GM19467 (cell line): Measurements from ENCODE around the gene DPH6.
"Not testable (repeated sequence)": the region's sequence is repeated elsewhere in the genome, so short reads cannot be mapped to it uniquely, and the experiment has no call there.

ENCODE experiments used
- ATAC-seq: cut with Tn5 transposase; IDR thresholded peaks from one replicate; pipeline ENCODE4 v1.9.1; 2021; ENCODE audit warnings: mild to moderate bottlenecking, moderate library complexity; ENCODE audit not compliant: unreplicated experiment

Gene DPH6

GRCh38 chr15:35441279-35441678 lies 104.7 kb downstream of the DPH6 start:
- ATAC-seq = not testable (repeated sequence)

- ATAC-seq = no peak
Measured at GRCh38 chr15:35440265-35440664, 105.7 kb downstream of the DPH6 start.

GRCh38 chr15:35439291-35439690 lies 106.7 kb downstream of the DPH6 start:
- no peak for ATAC-seq

- ATAC-seq = no peak
Measured at GRCh38 chr15:35437157-35437556, 108.8 kb downstream of the DPH6 start.

GRCh38 chr15:35436422-35436821 lies 109.5 kb downstream of the DPH6 start:
- no peak for ATAC-seq

GRCh38 chr15:35431281-35431680 lies 114.7 kb downstream of the DPH6 start:
- ATAC-seq = no peak

GRCh38 chr15:35430301-35430700 lies 115.7 kb downstream of the DPH6 start:
- no peak for ATAC-seq

GRCh38 chr15:35427496-35427895 lies 118.5 kb downstream of the DPH6 start:
- no peak for ATAC-seq

- no peak for ATAC-seq
Measured at GRCh38 chr15:35427091-35427490, 118.9 kb downstream of the DPH6 start.

- no peak for ATAC-seq
Measured at GRCh38 chr15:35410775-35411174, 135.2 kb downstream of the DPH6 start.

GRCh38 chr15:35399901-35400300 lies 146.1 kb downstream of the DPH6 start:
- no peak for ATAC-seq

- no peak for ATAC-seq
Measured at GRCh38 chr15:35397027-35397426, 148.9 kb downstream of the DPH6 start.

- ATAC-seq = no peak
Measured at GRCh38 chr15:35394416-35394815, 151.5 kb downstream of the DPH6 start.

GRCh38 chr15:35393398-35393797 lies 152.6 kb downstream of the DPH6 start:
- ATAC-seq = no peak

- not testable (repeated sequence) for ATAC-seq
Measured at GRCh38 chr15:35391408-35391984, 154.5 kb downstream of the DPH6 start.

- ATAC-seq = no peak
Measured at GRCh38 chr15:35383506-35383905, 162.5 kb downstream of the DPH6 start.

GRCh38 chr15:35381328-35381727 lies 164.6 kb downstream of the DPH6 start:
- ATAC-seq = no peak

- no peak for ATAC-seq
Measured at GRCh38 chr15:35379972-35380371, 166.0 kb downstream of the DPH6 start.

GRCh38 chr15:35378454-35378853 lies 167.5 kb downstream of the DPH6 start:
- ATAC-seq = not testable (repeated sequence)

- no peak for ATAC-seq
Measured at GRCh38 chr15:35376707-35377106, 169.3 kb downstream of the DPH6 start.

GRCh38 chr15:35374661-35375060 lies 171.3 kb downstream of the DPH6 start:
- no peak for ATAC-seq

GRCh38 chr15:35362195-35362829 lies 183.7 kb downstream of the DPH6 start:
- ATAC-seq = no peak

GRCh38 chr15:35358824-35359223 lies 187.1 kb downstream of the DPH6 start:
- ATAC-seq = no peak
